HepG2 (cell line): ENCODE data around the gene PLEKHO1. TPM values are rescaled to one million over a fixed set of nuclear protein-coding genes. Genes with fewer than 3 reads are reported as not detected.

Experiments used
- ATAC-seq: fragments of 200-7000 bp; cut with Tn5 transposase; 3 replicates; pipeline ENCODE4 v1.9.1; 2020; ENCODE audit warnings: mild to moderate bottlenecking, moderate library complexity
- BruUV-seq: library from RNA; stranded (reverse); fragments of 400-500 nt; replicated peaks from 2 replicates; lab custom pipeline; 2021; lab: Mats Ljungman, UMichigan
- CTCF ChIA-PET: fragments of 300-600 bp; formaldehyde crosslinking; extraction: SDS; loops from one replicate; lab custom pipeline; 2021; ENCODE audit warnings: low total read pairs, inconsistent platforms, low intra/inter-chr PET ratio; lab: Yijun Ruan, JAX
- POLR2A ChIA-PET: fragments of 350-600 bp; sonication (Branson Sonifier 250); formaldehyde crosslinking; loops from one replicate; lab custom pipeline; 2020; ENCODE audit warnings: antibody characterized with exemption, inconsistent platforms; lab: Yijun Ruan, JAX
- DNase-seq: peaks from one replicate; pipeline ENCODE4 v3.0.0-alpha.2; 2015; ENCODE audit warnings: low spot score
- FAIRE-seq: peaks from 3 replicates; lab custom pipeline; 2011; peaks lifted over from hg19 to GRCh38; lab: Jason Lieb, UNC
- H2AFZ ChIP-seq: one replicate; pipeline ENCODE4 v1.6.1; 2011; ENCODE audit warnings: low read length, inconsistent platforms
- H3K27ac ChIP-seq: fragments of 300-600 bp; 3 replicates; pipeline ENCODE4 v1.8.0; 2011; ENCODE audit warnings: mixed run types, mild to moderate bottlenecking, mixed read lengths, low read length, inconsistent platforms; ENCODE audit not compliant: insufficient read depth; ENCODE audit errors: extremely low read length
- H3K27me3 ChIP-seq, 2 experiments: fragments of 200-600 bp in 1 of 2; 2 replicates in 1 of 2; 3 replicates in 1 of 2; pipeline versions ENCODE4 v1.6.0 to v1.8.0; 2011; ENCODE audit warnings: low read length in 2 of 2, mild to moderate bottlenecking in 2 of 2, moderate library complexity in 2 of 2, inconsistent platforms in 1 of 2; ENCODE audit not compliant: insufficient read depth in 2 of 2, control insufficient read depth in 1 of 2
- H3K36me3 ChIP-seq, 2 experiments: fragments of 200-600 bp in 1 of 2; replicated peaks in 1 of 2; 2 replicates in 1 of 2; 3 replicates in 1 of 2; pipeline versions ENCODE4 v1.5.1 to v1.8.0; 2011; ENCODE audit warnings: low read length in 2 of 2, inconsistent platforms in 1 of 2; ENCODE audit not compliant: insufficient read depth in 2 of 2, control insufficient read depth in 1 of 2
- H3K4me1 ChIP-seq: 2 replicates; pipeline ENCODE4 v1.5.1; 2012; ENCODE audit warnings: low read length, inconsistent platforms; ENCODE audit not compliant: insufficient read depth
- H3K4me2 ChIP-seq: 2 replicates; pipeline ENCODE4 v1.6.0; 2011; ENCODE audit warnings: low read depth, low read length, inconsistent platforms
- H3K4me3 ChIP-seq, 3 experiments: fragments of 200-600 bp in 1 of 3; sonication (generic), shearing (Covaris generic) in 1 of 3; replicated peaks in 1 of 3; 2 replicates each; pipeline ENCODE4 v1.5.1; 2011 to 2016; ENCODE audit warnings: low read length in 3 of 3, inconsistent platforms in 2 of 3, low read depth in 2 of 3, mild to moderate bottlenecking in 2 of 3, control low read depth in 1 of 3, mixed read lengths in 1 of 3; ENCODE audit not compliant: insufficient read depth in 1 of 3
- H3K79me2 ChIP-seq: one replicate; pipeline ENCODE4 v1.6.1; 2011; ENCODE audit warnings: low read length, inconsistent platforms; ENCODE audit not compliant: insufficient read depth
- H3K9ac ChIP-seq: 2 replicates; pipeline ENCODE4 v1.6.0; 2011; ENCODE audit warnings: mild to moderate bottlenecking, low read depth, low read length, inconsistent platforms; ENCODE audit not compliant: insufficient read depth
- H3K9me3 ChIP-seq: 2 replicates; pipeline ENCODE4 v1.5.1; 2012; ENCODE audit warnings: mild to moderate bottlenecking, low read length
- H4K20me1 ChIP-seq: 2 replicates; pipeline ENCODE4 v1.6.0; 2011; ENCODE audit warnings: inconsistent platforms, mild to moderate bottlenecking, low read length, moderate library complexity; ENCODE audit not compliant: insufficient read depth
- EED ChIP-seq: sonication (generic); formaldehyde crosslinking; IDR thresholded peaks from 2 replicates; pipeline ENCODE4 v1.5.0; 2020; ENCODE audit warnings: mild to moderate bottlenecking, missing genetic modification reagents
- HMGXB4 ChIP-seq, 2 experiments: sonication (generic) in 1 of 2; formaldehyde crosslinking in 1 of 2; IDR thresholded peaks; 2 replicates each; pipeline versions ENCODE4 v1.4.0 to v1.6.1; 2018 to 2020; ENCODE audit warnings: missing genetic modification reagents in 2 of 2, borderline replicate concordance in 1 of 2, low read depth in 1 of 2, mild to moderate bottlenecking in 1 of 2, missing biosample characterization in 1 of 2
- PITX1 ChIP-seq: sonication (generic); formaldehyde crosslinking; IDR thresholded peaks from 2 replicates; pipeline ENCODE4 v1.5.1; 2020; ENCODE audit warnings: mild to moderate bottlenecking, missing genetic modification reagents
- PRMT3 ChIP-seq: sonication (generic); formaldehyde crosslinking; IDR thresholded peaks from 2 replicates; pipeline ENCODE4 v1.8.1; 2022; ENCODE audit warnings: low read depth, mild to moderate bottlenecking, moderate library complexity, missing genetic modification reagents, borderline replicate concordance
- SKIL ChIP-seq: sonication (generic); formaldehyde crosslinking; IDR thresholded peaks from 2 replicates; pipeline ENCODE4 v1.8.0; 2022; ENCODE audit warnings: missing genetic modification reagents, mild to moderate bottlenecking, moderate library complexity, borderline replicate concordance
- SRSF9 ChIP-seq: fragments of 200-400 bp; formaldehyde crosslinking; IDR thresholded peaks from 2 replicates; pipeline ENCODE4 v1.6.1; 2018; ENCODE audit warnings: borderline replicate concordance, mild to moderate bottlenecking, low read depth, low read length; ENCODE audit not compliant: insufficient read depth, poor library complexity, severe bottlenecking
- TIGD3 ChIP-seq: sonication (generic); formaldehyde crosslinking; IDR thresholded peaks from 2 replicates; pipeline ENCODE4 v1.5.1; 2020; ENCODE audit warnings: mild to moderate bottlenecking, missing genetic modification reagents, borderline replicate concordance
- ZFP37 ChIP-seq: sonication (generic); formaldehyde crosslinking; IDR thresholded peaks from 2 replicates; pipeline ENCODE4 v1.4.0; 2020; ENCODE audit warnings: missing genetic modification reagents, borderline replicate concordance
- ZKSCAN8 ChIP-seq: IDR thresholded peaks from 2 replicates; pipeline ENCODE4 v1.6.1; 2016; ENCODE audit warnings: borderline replicate concordance, missing genetic modification reagents, missing compliant biosample characterization
- ZNF530 ChIP-seq: sonication (generic); formaldehyde crosslinking; IDR thresholded peaks from 2 replicates; pipeline ENCODE4 v1.5.0; 2020; ENCODE audit warnings: low read depth, mild to moderate bottlenecking, missing genetic modification reagents
- ZNF574 ChIP-seq: sonication (generic); formaldehyde crosslinking; IDR thresholded peaks from 2 replicates; pipeline ENCODE4 v1.4.0; 2020; ENCODE audit warnings: missing genetic modification reagents
- WGBS: methylation state at CpG from one replicate; pipeline ENCODE4 v1.1.6; 2017; ENCODE audit warnings: low lambda C conversion rate; 5-methylcytosine and 5-hydroxymethylcytosine counted together
- in situ Hi-C: cut with HindIII; loops from 2 replicates; pipeline ENCODE4 v1.10.0; 2017; ENCODE audit warnings: low pct_unique_long_range_greater_than_20kb; ENCODE audit not compliant: extremely low pct_ligation_motif_present
- intact Hi-C: fragments of 100-400 bp; cut with micrococcal nuclease; formaldehyde crosslinking; loops from one replicate; pipeline ENCODE4 v1.10.0; 2022; ENCODE audit not compliant: unreplicated experiment
- polyA plus RNA-seq, 8 experiments: library from polyadenylated mRNA; depleted of rRNA in 3 of 8; stranded (reverse) in 7 of 8; unstranded in 1 of 8; fragments of >200 nt; fragmentation: Illumina TruSeq in 4 of 8; extraction: Trizol in 4 of 8; gene quantifications; 2 replicates each; pipeline versions ENCODE4 v1.2.1 to v1.2.3, GENCODE V29; 2011 to 2016; ENCODE audit warnings: low read depth in 4 of 8, missing spikeins in 1 of 8, mixed read lengths in 1 of 8; ENCODE audit not compliant: insufficient read depth in 1 of 8
- total RNA-seq, 5 experiments: library from RNA; depleted of rRNA; stranded (reverse); fragments of >200 nt; fragmentation: Illumina TruSeq; extraction: Trizol; gene quantifications; 2 replicates each; pipeline ENCODE4 v1.2.3, GENCODE V29; 2016; ENCODE audit warnings: low read depth in 1 of 5

The PLEKHO1 gene
- total and polyA plus RNA-seq, 2 of the 13 experiments (the other 11 are each of a cell fraction or from before 2014, with no cell fraction given) = 9.8 to 10.1 TPM

- no peak for TF ChIP-seq SKIL (CRISPR knock-in tag)
- no peak for TF ChIP-seq PITX1 (CRISPR knock-in tag)
Measured at GRCh38 chr1:150118716-150119115, 31.0 kb upstream of the PLEKHO1 start (continued).

- H3K4me2 ChIP-seq = no peak overlapping the region
- ChIA-PET POLR2A (no interaction called here), CTCF (no interaction called here)
- 71% methylated on average over 1 of the region's 1 CpG for WGBS
- in situ Hi-C loops (no loop called here), intact Hi-C loops (no loop called here)
- no peaks in the 10 kb centered on the region for H3K4me1 ChIP-seq
- no peaks in the 10 kb centered on the region for H3K9me3 ChIP-seq
- no TSS peak for BruUV-seq
- DNase-seq (no peak), FAIRE-seq (no peak), ATAC-seq (no peak)
- H3K27ac ChIP-seq = no peak overlapping the region
- no peak overlapping the region for H3K9ac ChIP-seq
- H4K20me1 ChIP-seq = no peaks in the 10 kb centered on the region
- no peaks in the 10 kb centered on the region for H3K79me2 ChIP-seq
- no peaks in the 10 kb centered on the region for H3K27me3 ChIP-seq
- H2AFZ ChIP-seq = no peak overlapping the region
- no peaks in the 10 kb centered on the region for H3K36me3 ChIP-seq
- no peak overlapping the region for H3K4me3 ChIP-seq
- no peak for TF ChIP-seq SRSF9
- no peak for TF ChIP-seq TIGD3
- no peak for TF ChIP-seq EED (CRISPR knock-in tag)
- TF ChIP-seq HMGXB4 (CRISPR knock-in tag; IDR thresholded peaks at IDR 0.05; ENCODE audit: borderline replicate concordance in 1 of 2, low read depth in 1 of 2) = no peak
- no peak for TF ChIP-seq ZFP37 (CRISPR knock-in tag)
- no peak for TF ChIP-seq ZKSCAN8
- no peak for TF ChIP-seq PRMT3 (CRISPR knock-in tag)
- no peak for TF ChIP-seq ZNF530 (CRISPR knock-in tag)
- no peak for TF ChIP-seq ZNF574 (CRISPR knock-in tag)
Measured at GRCh38 chr1:150121236-150121862, 28.4 kb upstream of the PLEKHO1 start.
